NK-92 (cell line): ENCODE results near the gene NUDT21.

Experiments used
- DNase-seq: peaks from one replicate; lab custom pipeline; 2025; ENCODE audit not compliant: unreplicated experiment; lab: John Stamatoyannopoulos, UW

NUDT21 gene

DNA sequence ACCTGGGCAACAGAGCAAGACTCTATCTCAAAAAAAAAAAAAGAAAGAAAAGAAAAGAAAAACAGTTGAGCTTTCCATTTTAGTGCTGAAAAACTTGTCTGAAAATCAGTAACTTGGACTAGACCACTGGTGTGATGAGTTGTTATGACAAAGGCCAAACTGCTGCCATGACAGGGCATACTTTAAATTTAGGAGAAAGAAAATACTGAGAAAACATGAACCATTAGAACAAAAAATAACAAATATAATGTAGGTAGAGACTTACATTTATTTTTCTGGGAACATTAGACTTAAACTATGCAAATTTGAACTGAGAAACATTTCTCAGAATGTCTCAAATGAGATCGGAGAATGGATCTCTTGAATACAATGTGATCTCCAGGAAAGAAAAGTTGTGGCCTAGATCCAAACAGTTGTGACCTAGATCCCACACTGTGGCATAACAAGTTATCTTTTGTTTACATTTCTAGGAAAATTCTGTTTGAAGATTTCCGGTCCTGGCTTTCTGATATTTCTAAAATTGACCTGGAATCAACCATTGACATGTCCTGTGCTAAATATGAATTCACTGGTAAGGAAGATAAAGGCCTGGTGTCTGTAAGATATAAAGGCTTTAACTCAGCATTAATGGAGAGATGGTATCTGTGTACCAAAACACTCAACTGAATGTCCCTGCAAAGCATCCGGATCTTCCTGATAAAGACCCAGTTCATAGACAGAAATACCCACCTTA lies 11.1 kb upstream of the NUDT21 start:
- DNase-seq: no peak

DNA sequence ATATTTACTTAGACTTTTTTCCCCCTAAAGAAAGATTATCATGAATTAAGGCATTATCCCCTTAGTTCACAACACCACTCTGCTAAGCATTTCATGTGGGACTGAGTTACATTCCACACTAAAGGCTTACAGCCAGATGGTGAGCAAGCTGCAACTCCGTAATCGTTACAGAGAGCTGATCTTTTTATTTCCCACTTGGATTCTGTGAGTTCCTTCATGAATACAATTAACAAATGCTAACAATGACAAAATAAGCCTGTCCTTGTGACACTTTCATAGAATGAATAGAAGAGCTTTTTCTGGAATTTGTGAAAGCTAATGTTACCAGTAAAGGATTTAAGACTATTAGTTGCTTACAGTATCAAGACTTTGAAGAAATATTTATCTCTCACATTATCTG lies 9.0 kb upstream of the NUDT21 start:
- DNase-seq: no peak

DNA sequence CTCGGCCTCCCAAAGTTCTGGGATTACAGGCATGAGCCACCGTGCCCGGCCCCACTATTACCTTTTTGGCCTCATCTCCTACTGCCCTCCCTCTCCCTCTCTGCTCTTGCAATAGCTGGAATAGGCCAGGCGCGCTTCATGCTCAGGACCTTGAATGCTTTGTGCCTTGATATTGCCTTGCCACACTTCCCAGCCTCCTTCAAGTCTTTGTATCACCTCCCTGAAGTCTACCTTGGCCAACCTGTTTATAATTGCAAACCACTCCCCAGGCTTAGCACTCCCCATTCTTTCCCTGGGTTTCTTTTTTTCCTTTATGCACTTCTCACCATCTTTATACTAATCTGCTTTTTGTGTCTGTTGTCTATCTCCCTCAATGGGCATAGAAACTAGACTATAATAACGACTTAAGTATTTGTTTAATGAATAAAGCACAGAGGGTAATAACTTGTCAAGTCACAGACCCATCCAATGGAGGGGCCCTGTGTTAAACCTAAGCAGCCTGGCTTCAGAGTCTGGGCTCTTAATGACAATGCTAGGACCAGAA lies 6.9 kb upstream of the NUDT21 start:
- DNase-seq: no peak

DNA sequence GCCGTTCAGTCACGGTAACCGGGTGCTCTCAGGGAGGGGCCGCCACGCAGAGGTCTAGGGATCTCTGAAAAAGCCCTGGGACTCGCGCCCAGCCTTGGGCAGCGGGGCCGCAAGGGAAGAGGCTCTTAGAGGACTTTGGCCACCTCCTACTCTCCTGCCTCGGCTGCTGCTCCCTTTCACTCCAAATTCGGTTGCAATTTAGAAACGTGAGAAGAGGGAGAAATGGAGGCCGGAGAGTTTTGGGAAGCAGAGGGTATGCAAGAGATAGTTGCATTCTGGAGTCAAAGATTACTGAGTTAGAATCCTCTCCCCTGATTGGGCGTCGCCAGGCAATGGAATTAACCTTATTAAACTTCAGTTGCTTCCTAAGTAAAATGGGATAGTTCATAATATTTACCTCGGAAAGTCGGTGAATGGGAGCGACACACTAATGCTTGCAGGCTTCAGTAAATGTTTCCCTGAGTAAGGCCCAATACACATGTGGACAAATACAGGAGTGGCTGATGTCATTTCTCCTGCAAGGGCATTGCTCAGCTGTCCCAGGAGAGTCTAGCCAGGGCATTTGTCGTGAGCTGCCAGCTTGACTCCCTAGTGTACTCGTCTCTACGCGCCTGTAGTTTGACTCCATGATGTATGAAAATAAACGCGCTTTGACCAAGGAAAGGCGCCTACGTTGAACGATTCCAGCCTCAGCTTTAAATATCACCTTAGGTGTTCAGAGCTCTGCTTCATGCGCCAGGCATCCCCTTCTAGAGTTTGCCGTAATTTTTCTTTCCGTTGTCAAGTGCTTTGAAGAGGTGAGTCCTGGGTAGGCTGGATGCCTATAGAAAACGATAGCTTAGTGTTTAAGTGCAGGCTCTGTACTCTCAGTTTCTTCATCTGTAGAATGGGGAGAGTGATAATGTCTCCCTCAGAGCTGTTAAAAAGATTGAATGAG lies 889 bp upstream of the NUDT21 start:
- no peak for DNase-seq

DNA sequence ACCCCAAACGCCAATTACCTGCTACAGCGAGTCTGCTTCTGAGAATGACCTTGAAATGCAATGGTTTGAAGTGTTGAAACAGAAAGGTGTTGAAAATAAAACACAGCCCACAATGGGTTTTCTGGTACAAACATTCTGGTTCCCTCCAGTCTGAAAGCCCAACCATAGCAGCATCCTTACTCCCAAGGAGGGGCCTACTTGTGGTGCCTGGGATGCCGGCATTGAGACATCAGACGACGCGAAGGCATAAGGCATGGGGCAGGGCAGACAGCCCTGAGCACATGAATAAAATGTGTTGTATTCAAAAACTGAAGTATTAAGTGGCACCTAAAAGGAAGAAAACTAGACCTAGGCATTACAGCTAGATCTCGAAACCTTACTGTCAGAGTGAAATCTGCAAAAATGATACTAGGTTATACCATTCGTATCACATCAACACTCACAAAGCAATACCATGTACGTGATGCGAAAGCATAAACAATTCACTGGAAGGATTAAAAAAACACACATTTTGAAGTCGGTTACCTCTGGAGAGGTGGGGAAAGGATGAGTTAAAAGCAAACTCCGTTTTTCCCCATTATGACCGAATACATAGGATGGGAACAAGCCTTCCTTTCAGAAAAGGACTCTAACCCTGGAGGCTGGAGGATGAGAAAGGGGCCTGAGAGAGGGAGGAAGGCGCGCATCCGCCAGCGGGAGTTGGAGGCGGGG lies 702 bp downstream of the NUDT21 start:
- DNase-seq: no peak

DNA sequence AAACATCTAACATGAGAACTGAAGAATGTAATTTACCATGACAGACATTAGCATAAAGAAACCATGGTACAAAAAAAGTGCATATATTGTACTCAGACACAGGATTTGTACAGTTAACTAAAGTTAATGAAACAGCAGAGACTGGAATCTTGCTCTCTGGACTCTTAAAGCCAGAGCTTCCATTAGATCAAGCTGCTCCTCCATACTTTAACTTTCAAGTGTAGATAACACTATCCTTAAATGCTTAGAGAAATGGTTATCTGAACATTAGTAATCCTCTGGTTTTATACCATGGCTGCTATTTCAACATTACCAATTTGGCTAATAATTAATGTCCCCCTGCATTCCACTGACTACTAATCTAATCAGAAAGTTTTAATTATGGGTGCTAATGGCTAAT lies 3.1 kb downstream of the NUDT21 start:
- no peak for DNase-seq

DNA sequence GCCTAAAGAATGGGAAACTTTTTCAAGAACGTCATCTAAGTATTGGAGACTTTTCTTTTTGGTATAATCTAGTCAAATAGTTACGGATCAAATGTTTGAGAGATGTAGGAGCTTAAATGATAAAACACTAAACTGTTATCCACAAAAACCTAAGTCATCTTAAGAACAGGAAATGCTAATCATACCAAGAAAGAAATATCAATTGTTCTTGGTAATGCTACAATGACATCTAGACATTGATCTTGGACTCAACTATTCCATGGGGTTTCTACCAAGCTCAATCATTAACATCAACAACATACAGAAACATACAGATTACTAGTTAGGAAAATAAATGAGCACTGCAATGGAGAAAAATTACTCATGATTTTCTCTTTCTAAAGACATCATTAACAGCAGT lies 3.8 kb downstream of the NUDT21 start:
- no peak for DNase-seq

DNA sequence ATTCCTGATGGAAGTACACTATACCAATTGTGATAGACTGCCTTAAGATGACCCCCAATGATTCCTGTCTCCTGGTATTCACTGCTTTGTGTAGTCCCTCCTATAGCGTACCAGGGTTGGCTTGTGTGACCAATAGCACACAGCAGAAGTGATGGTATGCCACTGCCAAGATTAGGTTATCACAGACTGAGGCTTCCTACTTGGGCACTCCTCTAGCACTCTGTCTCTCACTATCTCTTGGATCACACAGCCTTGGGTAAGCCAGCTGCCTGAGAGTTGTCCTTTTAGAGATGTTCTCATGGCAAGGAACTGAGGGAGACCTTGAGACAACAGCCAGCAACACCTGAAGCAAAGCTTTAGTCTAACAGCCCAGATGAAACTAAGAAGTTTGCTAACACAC lies 13.1 kb downstream of the NUDT21 start:
- DNase-seq: no peak

DNA sequence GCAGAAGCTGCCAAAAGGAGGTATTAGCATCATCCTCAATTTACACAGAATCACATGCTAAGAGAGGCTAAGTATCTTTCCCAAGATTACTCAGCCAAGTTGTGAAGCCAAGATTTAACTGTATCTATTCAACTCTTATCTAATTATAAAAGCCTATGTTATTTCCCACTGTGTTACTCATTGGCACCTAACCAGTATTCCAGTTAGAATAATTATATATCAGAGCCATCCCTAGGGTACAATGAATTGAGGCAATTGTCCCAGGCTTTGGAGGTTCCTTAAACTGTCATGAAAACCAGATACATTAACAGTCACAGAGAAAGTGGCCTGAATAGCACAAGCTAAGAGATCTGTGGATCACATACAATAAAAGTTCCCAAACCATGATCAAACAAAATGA lies 14.9 kb downstream of the NUDT21 start:
- DNase-seq: no peak

DNA sequence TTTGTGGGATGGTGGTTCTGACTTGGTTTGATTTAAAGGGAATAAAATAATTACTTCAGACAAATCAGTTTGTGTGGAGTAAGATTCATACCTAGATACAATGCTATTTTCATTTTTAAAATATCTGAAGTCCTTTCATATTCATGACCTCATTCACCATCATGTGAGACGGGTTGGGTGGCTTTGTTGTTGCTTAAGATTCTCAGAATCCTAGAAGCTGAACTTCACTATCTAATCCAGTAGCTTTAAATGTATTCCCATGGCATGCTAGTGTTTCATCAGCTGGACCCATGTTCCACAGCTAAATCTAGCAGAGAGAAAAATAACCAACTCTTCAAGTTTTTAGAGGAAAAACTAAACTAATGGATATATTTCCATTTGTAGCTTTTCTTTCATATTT lies 23.0 kb downstream of the NUDT21 start:
- no peak for DNase-seq

DNA sequence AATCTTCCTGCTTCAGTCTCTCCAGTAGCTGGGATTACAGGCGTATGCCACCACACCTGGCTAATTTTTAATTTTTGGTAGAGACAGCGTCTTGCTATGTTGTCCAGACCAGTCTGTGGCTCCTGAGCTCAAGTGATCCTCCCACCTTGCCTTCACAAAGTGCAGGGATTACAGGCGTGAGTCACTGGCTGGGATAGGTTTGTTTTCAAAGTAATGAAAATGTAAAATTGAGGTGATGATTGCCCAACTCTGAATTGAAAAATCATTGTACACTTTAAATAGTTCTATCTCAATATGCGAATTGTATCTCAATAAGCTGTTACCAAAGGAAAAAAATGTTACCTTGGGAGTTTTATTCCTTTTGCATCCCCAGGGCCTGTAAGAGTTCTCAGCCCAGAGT lies 24.5 kb downstream of the NUDT21 start:
- DNase-seq: no peak

DNA sequence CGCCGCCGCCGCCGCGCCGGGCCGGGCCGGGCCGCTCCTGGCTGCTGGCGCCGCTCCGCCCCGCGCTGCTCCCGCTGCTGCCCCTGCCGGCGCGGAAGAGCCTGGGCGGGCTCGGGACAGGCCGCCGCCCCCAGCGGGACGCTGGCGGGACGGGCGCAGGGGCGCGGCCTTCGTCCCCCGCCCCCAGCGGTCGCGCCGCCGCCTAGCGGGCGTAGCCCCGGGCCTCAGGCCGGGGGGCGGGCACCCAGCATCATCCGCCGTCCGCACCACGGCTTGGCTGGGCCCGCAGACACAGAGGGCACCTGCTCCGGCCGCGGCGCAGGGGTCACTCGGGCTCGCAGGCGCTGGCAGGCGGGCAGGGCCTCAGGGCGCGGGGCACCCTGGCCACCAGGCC lies 25.7 kb downstream of the NUDT21 start, which contains the start of gene AMFR:
Gene AMFR, minus strand, starts transcription at position 107 of the 394 bp plus-strand sequence. CDS start 218 bp downstream, outside the sequence.
- no peak for DNase-seq

DNA sequence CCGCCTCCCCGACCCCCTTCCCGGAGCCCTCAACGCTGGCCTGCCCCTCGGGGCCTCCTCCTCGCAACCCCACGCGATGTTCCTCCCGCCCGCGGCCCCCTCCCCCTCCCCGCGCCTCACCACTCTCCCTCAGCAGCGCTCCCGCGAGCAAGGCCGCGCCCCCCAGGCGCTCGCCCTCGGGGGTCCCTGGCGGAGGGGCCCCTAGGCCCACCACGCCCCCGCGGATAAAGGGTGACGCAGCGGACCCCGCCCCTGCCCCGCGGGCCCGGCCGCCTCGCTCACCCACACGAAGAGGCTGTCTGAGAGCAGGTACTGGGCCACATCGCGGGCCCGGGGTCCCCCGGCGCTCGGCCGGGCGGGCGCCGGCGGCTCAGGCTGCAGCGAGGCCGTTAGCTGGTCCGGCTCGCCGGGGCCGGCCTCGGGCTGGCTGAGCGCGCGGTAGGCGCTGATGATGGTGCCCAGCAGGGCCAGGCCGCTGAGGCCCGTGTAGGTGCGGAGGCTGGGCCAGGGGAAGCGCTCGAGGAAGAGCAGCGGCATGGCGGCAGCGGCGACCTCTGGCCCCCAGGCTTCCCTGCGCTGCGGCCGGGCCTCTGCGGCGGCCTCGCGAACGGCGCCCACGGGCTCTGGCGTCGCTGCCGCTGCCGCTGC lies 26.2 kb downstream of the NUDT21 start:
- no peak for DNase-seq

DNA sequence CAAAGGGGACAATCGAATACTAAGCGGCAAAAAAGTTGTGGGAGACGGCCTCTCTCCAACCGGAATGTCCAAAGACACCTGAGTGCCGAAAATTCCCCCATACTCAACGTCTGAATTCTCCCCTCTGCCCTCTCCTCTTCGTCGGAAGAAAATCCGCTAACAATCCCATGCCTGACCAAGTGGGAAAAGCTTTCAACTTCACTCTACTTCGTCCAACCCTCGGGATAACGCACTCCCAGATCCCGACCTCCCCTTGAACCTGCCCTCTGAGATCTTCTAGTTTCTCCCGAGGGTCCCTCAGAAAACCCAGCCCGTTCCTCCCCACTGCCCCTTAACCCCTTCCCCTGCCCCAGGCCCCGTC lies 26.7 kb downstream of the NUDT21 start:
- no peak for DNase-seq

DNA sequence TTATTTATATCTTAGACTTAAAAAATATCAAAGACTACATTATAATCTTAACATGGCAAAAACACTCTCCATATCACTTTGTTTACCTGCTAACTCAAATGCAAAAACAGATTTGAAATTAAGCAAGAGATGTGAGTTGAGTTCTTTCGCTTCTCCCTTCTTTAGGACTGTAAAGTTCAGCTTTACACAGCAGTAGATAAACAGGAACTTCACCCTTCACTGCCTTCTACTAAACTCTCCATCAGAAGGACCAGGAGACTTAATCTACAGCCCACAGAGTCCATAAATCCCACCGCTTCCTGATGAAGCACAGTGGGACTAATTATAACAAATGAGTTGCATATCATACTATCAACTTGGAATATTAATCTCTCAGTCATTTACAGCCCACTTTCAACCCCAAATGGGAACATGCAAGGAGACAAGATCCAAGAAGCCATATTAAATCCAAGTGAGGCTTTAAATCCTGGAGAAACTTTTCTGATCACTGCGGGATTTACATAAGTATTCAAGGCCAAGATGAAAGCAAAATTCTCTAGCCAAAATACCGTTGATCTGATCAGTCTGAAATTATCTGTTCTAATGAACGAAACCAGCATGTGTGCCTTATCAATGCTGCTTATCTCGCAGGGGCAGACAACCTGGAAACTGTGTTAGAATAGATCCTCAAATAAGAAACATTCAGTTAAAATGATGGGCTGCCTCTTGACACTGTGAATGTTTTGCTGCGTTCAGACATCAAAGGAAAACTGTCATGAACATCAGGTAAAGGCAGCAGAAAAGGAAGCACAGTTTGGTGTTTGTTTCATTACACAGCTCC lies 27.3 kb downstream of the NUDT21 start:
- no peak for DNase-seq

DNA sequence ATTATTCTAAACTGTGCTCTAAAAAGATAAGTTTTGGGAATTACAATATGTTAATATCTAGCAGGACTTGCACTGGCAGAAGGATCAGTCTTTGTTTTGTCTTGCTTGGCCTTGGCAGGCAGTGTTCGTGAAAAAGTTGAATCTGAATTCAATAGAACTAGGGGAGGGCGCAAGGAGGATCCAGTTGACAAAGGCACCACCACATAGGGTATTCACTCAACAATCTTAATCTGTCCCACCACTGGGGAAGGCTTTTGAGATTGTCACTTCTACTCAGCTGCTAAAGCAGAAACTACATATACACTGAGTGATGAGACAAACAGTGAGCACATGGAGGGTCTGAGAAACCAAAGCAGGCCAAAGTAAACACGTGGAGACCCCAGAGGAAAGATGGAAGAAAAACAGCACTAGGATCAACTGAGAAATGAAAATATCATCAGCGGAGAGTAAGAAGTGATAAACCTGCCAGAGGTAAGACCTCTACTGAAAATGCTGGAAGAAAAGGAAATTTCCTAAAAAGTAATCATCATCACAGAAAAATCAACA lies 28.2 kb downstream of the NUDT21 start:
- DNase-seq: no peak

DNA sequence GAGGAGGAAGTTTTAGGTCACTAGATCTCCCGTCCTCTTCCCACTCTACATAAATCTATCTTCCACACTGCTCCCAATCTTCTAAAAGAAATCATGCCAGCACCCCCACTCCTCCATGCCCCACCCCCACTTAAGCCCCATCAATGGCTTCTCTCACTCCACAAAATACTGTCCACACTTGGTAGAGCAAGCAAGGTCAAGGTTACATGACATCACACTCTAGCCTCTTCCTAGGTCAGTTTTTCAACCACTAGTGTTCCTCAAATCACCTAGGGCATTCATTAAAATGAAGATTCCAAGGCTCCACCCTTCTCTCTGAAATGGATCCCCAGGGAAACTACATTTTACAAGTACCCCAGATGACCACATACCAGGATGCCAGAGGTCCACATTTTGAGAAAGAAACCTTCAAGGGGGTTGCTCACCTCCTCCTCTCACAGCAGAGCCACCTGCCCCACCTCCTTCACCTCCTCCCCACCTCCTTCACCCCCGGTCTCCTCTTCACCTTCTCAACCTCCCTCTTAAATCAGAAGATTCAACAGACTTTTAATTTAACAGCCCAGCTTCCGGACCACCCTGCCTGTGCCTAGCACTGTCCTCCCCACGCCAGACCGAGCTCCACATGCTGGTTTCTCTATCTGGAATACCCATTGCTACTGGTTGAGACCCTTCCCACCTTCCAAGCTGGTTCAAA lies 29.0 kb downstream of the NUDT21 start:
- no peak for DNase-seq

DNA sequence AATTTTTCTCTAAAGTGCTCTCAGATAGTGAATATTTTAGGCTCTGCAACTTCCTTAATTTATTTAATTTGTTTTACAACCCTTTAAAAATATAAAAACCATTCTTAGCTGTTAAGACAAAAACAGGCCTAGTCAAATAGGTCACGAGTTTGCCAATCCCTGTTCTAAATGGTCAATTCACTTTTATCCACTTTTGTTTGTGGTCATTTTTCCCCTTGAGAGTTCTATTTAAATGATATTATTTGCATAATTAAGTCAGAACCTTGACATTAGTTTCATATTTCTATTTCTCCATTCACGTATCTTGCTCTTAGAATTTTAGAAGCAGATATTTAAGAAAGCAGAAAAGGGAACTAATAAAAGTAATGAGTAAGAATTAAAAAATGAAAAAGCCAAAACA lies 29.8 kb downstream of the NUDT21 start:
- DNase-seq: no peak

DNA sequence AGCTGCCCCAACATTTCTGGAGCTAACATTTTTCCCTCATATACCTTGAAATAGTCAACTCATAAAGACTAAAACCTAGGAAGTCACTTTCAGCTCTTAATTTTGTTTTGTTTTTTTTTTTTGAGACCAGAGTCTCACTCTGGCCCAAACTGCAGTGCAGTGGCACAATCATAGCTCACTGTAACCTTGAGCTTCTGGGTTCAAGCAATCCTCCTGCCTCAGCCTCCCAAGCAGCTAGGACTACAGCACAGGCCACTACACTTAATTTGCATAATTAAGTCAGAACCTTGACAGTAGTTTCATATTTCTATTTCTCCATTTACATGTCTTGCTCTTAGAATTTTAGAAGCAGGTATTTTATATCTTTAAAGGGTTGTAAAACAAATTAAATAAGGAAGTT lies 30.5 kb downstream of the NUDT21 start:
- no peak for DNase-seq
